HepG2 (cell line): ENCODE results near the gene VAMP5. TPM values are rescaled to one million over a fixed set of nuclear protein-coding genes. Genes with fewer than 3 reads are reported as not detected.

Experiments used
- E2F1 ChIP-seq: sonication (generic); formaldehyde crosslinking; IDR thresholded peaks from 2 replicates; pipeline ENCODE4 v1.5.0; 2020; ENCODE audit warnings: missing genetic modification reagents
- ESRRA ChIP-seq: sonication (generic); formaldehyde crosslinking; IDR thresholded peaks from 2 replicates; pipeline ENCODE4 v1.5.1; 2020; ENCODE audit warnings: mild to moderate bottlenecking, low read depth, missing genetic modification reagents
- HINFP ChIP-seq: sonication (generic); formaldehyde crosslinking; IDR thresholded peaks from 2 replicates; pipeline ENCODE4 v1.4.0; 2020; ENCODE audit warnings: low read depth, mild to moderate bottlenecking, missing genetic modification reagents
- HNRNPUL1 ChIP-seq: fragments of 200-400 bp; formaldehyde crosslinking; IDR thresholded peaks from 2 replicates; pipeline ENCODE4 v1.6.1; 2017; ENCODE audit warnings: low read depth, mild to moderate bottlenecking, low read length, moderate library complexity
- KDM3A ChIP-seq: IDR thresholded peaks from 2 replicates; pipeline ENCODE4 v1.6.1; 2018; ENCODE audit warnings: low read depth, missing compliant biosample characterization
- KDM5A ChIP-seq: fragments of 200-600 bp; sonication (generic); IDR thresholded peaks from 2 replicates; pipeline ENCODE4 v1.7.0; 2018; ENCODE audit warnings: antibody characterized with exemption, mild to moderate bottlenecking, low read length, borderline replicate concordance
- NFKB2 ChIP-seq: sonication (generic); formaldehyde crosslinking; IDR thresholded peaks from 2 replicates; pipeline ENCODE4 v1.4.0; 2020; ENCODE audit warnings: missing genetic modification reagents, borderline replicate concordance
- PRPF4 ChIP-seq: fragments of 200-400 bp; formaldehyde crosslinking; IDR thresholded peaks from 2 replicates; pipeline ENCODE4 v1.6.1; 2016; ENCODE audit warnings: low read length, low read depth; ENCODE audit not compliant: poor library complexity, severe bottlenecking
- THYN1 ChIP-seq: sonication (generic); formaldehyde crosslinking; IDR thresholded peaks from 2 replicates; pipeline ENCODE4 v1.8.1; 2023; ENCODE audit warnings: low read depth, mild to moderate bottlenecking, moderate library complexity, missing genetic modification reagents, borderline replicate concordance
- ZNF143 ChIP-seq: sonication (generic); formaldehyde crosslinking; IDR thresholded peaks from 2 replicates; pipeline ENCODE4 v1.4.0; 2020; ENCODE audit warnings: missing genetic modification reagents
- ZNF775 ChIP-seq: sonication (generic); formaldehyde crosslinking; IDR thresholded peaks from 2 replicates; pipeline ENCODE4 v1.4.0; 2020; ENCODE audit warnings: missing genetic modification reagents, mild to moderate bottlenecking, moderate library complexity, borderline replicate concordance
- polyA plus RNA-seq, 8 experiments: library from polyadenylated mRNA; depleted of rRNA in 3 of 8; stranded (reverse) in 7 of 8; unstranded in 1 of 8; fragments of >200 nt; fragmentation: Illumina TruSeq in 4 of 8; extraction: Trizol in 4 of 8; gene quantifications; 2 replicates each; pipeline versions ENCODE4 v1.2.1 to v1.2.3, GENCODE V29; 2011 to 2016; ENCODE audit warnings: low read depth in 4 of 8, missing spikeins in 1 of 8, mixed read lengths in 1 of 8; ENCODE audit not compliant: insufficient read depth in 1 of 8
- total RNA-seq, 5 experiments: library from RNA; depleted of rRNA; stranded (reverse); fragments of >200 nt; fragmentation: Illumina TruSeq; extraction: Trizol; gene quantifications; 2 replicates each; pipeline ENCODE4 v1.2.3, GENCODE V29; 2016; ENCODE audit warnings: low read depth in 1 of 5

The VAMP5 gene
- total and polyA plus RNA-seq, 2 of the 13 experiments (the other 11 are each of a cell fraction or from before 2014, with no cell fraction given), result 7.2 to 56.7 TPM

- TF ChIP-seq NFKB2 (CRISPR knock-in tag), result peak; percentile 45; the same call in 1 of the 2 replicates
- TF ChIP-seq KDM5A, result no peak; the same call in 1 of the 2 replicates
- no peak for TF ChIP-seq PRPF4
- TF ChIP-seq THYN1, result peak; percentile 78; the same call in 1 of the 2 replicates
- peak; percentile 46; the same call in 1 of the 2 replicates for TF ChIP-seq ZNF143 (CRISPR knock-in tag)
- no peak for TF ChIP-seq ZNF775 (CRISPR knock-in tag)
- TF ChIP-seq E2F1 (CRISPR knock-in tag), result peak; percentile 96
- peak; percentile 78 for TF ChIP-seq HINFP (CRISPR knock-in tag)
- TF ChIP-seq KDM3A, result peak; percentile 69; the same call in 1 of the 2 replicates
- peak; percentile 73 for TF ChIP-seq ESRRA (CRISPR knock-in tag)
- TF ChIP-seq HNRNPUL1, result 0 out of 2 replicates have a peak, but pooled peaks have one; percentile 26
Observed at GRCh38 chr2:85538507-85539360, 45.5 kb upstream of the VAMP5 start, which contains the start of gene MAT2A (continued).
